Fibroblast of villous mesenchyme (primary cell): ENCODE measurements around the gene UBE2I. TPM values are rescaled to one million over a fixed set of nuclear protein-coding genes. Genes with fewer than 3 reads are reported as not detected.

Experiments used
- DNase-seq: peaks from one replicate; pipeline ENCODE4 v3.0.0-alpha.2; 2010; ENCODE audit warnings: low read depth
- H3K4me3 ChIP-seq: 2 replicates; pipeline ENCODE4 v1.5.1; 2011; ENCODE audit warnings: low read depth, mild to moderate bottlenecking, low read length
- total RNA-seq: library from RNA; depleted of rRNA; stranded (reverse); fragments of >200 nt; gene quantifications from 2 replicates; pipeline ENCODE4 v1.2.3, GENCODE V29; 2012
- TF ChIP-seq, protein P1 (sequence below): IDR thresholded peaks from 2 replicates; pipeline ENCODE4 v1.5.1; 2012; ENCODE audit warnings: low read depth, mild to moderate bottlenecking, low read length; ENCODE audit not compliant: insufficient read depth

UBE2I gene
- total RNA-seq, 1 donor: 44.9 TPM

DNA sequence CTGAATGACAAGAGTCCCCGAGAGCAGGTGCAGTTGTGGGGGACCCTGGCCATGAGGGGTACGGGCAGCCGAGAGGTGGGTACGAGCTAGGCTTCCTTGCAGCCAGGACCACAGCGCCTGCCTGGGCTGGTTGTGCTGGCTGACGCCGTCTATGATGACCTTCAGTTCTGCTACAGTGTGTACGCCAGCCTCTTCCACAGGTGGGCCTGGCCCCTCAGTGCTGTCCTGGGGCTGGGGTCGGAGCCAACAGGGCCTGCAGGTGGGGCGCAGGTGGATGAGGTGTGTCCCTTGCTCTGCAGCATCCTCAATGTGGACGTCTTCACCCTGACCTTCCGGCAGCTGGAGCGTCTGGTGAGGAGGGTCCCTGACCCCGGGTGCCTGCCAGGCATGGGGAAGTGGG, 35.1 kb downstream of the UBE2I start:
- no peak overlapping the region for H3K4me3 ChIP-seq
- TF ChIP-seq, protein P1, sequence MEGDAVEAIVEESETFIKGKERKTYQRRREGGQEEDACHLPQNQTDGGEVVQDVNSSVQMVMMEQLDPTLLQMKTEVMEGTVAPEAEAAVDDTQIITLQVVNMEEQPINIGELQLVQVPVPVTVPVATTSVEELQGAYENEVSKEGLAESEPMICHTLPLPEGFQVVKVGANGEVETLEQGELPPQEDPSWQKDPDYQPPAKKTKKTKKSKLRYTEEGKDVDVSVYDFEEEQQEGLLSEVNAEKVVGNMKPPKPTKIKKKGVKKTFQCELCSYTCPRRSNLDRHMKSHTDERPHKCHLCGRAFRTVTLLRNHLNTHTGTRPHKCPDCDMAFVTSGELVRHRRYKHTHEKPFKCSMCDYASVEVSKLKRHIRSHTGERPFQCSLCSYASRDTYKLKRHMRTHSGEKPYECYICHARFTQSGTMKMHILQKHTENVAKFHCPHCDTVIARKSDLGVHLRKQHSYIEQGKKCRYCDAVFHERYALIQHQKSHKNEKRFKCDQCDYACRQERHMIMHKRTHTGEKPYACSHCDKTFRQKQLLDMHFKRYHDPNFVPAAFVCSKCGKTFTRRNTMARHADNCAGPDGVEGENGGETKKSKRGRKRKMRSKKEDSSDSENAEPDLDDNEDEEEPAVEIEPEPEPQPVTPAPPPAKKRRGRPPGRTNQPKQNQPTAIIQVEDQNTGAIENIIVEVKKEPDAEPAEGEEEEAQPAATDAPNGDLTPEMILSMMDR: no peak

DNA sequence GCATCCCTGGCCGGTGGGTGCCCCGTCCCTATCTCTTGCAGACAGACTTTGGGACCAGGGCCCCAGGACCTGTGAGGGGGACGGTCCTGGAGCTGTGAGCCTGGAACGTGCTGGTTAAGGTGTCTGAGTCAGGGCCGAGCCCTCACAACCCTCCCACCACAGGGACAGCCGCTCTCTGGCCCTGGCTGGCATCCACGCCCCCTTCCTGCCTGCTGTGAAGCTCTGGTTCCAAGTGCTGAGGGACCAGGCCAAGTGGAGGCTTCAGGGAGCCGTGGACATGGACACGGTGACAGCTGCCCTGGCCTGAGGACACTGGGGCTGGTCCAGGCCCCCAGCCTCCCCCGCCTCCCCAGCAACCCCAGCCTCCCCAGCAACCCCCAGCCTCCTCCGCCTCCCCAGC, 35.7 kb downstream of the UBE2I start:
- DNase-seq: no peak
- TF ChIP-seq, protein P1: no peak
- H3K4me3 ChIP-seq: no peak overlapping the region

More for the DNA sequence above, 35.1 kb downstream of the UBE2I start:
- no peak for DNase-seq

DNA sequence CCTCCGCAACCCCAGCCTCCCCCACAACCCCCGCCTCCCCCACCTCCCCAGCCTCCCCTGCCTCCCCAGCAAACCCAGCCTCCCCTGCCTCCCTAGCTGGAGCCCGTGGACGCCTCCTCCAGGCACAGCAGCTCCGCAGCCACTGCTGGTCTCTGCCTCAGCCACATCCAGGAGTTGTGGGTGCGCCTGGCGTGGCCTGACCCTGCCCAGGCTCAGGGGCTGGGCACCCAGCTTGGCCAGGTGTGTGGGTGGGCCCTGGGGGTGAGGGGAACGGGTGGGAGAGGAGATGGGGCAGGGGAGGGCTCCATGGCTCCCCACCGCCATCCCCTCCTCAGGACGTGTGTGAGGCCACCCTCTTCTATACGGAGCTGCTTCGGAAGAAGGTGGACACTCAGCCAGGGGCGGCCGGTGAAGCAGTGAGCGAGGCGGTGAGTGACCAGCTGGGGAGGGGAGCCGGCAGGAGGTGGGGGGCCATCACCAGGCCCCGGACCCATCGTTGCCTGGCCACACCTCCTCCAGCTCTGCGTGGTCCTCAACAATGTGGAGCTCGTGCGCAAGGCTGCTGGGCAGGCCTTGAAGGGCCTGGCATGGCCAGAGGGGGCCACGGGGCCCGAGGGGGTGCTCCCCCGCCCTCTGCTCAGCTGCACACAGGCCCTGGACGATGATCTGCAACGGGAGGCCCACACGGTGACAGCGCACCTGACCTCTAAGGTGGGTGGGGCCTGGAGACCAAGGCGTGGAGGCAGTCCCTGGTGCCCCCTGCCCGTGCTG, 36.4 kb downstream of the UBE2I start:
- DNase-seq: no peak
- TF ChIP-seq, protein P1: no peak
- H3K4me3 ChIP-seq: no peak overlapping the region

DNA sequence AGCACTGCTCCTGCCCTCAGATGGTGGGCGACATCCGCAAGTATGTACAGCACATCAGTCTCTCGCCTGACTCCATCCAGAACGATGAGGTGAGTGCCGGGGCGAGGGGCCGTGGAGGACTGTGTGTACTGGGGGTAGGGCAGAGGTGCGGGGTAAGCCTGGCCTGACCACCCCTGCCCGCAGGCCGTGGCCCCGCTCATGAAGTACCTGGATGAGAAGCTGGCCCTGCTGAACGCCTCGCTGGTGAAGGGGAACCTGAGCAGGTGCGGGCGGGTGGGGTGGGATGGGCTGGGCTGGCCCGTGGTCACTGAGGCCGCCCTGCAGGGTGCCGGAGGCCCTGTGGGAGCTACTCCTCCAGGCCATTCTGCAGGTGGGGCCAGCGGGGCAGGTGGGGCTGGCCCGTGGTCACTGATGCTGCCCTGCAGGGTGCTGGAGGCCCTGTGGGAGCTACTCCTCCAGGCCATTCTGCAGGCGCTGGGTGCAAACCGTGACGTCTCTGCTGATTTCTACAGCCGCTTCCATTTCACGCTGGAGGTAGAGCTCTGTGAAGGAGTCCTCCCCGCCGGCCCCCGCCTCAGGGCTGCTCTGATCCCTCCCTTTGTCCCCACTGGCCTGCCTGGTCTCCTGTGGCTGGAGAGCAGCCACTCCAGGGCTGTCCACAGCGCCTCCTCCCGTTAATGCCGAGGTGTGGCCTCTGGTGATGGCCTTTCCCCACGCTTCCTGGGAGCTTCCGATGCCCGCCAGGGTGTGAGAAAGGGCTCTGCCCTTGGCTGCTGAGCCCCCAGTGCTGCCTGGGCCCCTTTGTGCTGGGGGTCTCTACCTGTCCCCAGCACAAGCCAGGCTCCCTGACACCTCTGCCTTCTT, 37.2 kb downstream of the UBE2I start:
- no peak for DNase-seq
- TF ChIP-seq, protein P1: peak; percentile 32
- H3K4me3 ChIP-seq: no peak overlapping the region

DNA sequence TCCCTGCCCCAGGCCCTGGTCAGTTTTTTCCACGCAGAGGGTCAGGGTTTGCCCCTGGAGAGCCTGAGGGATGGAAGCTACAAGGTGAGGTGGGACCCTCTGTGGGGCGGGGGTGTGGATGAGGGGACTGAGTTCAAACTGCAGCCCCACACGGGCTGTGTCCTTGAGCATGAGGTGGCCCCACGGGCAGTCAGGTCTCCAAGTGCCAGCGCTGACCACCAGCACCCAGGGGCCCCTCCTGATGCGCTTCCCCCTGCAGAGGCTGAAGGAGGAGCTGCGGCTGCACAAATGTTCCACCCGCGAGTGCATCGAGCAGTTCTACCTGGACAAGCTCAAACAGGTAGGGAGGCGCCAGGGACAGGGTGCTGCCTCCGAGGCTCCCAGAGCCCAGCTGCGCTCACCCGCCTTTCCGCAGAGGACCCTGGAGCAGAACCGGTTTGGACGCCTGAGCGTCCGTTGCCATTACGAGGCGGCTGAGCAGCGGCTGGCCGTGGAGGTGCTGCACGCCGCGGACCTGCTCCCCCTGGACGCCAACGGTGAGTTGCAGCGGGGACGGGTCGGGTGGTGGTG, 37.9 kb downstream of the UBE2I start:
- TF ChIP-seq, protein P1: no peak
- DNase-seq: no peak
- H3K4me3 ChIP-seq: no peak overlapping the region

DNA sequence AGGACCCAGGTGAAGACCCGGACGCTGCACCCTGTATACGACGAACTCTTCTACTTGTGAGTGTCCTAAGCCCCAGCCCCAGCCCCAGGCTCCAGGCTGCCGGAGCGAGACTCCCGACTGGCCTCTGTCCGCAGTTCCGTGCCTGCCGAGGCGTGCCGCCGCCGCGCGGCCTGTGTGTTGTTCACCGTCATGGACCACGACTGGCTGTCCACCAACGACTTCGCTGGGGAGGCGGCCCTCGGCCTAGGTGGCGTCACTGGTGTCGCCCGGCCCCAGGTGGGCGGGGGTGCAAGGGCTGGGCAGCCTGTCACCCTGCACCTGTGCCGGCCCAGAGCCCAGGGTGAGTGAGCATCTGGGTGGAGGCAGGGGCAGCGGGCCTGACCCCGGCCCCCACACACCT, 38.5 kb downstream of the UBE2I start:
- DNase-seq: no peak
- no peak overlapping the region for H3K4me3 ChIP-seq
- TF ChIP-seq, protein P1: no peak
